ENCODE measurements around the gene ALPL.

- TF ChIP-seq HDAC1 (IDR thresholded peaks at IDR 0.05) (no peak), RNF2 (IDR thresholded peaks at IDR 0.05) (no peak), KDM1A (IDR thresholded peaks at IDR 0.05) (no peak), CTCF (IDR thresholded peaks at IDR 0.05 in 2 of 3, conservative IDR thresholded peaks at IDR 0.05 in 1 of 3; ENCODE audit: insufficient read depth in 2 of 3, low read depth in 1 of 3, low read length in 3 of 3) (no peak), ATF3 (IDR thresholded peaks at IDR 0.05) (no peak), ATF3 (CRISPR knock-in tag; conservative IDR thresholded peaks at IDR 0.05) (no peak)
Measured at GRCh38 chr1:21507511-21508270, 1.5 kb upstream of the ALPL start.
